HG03439 (cell line): ENCODE measurements around the gene RELB.

Source experiments
- ATAC-seq: cut with Tn5 transposase; IDR thresholded peaks from one replicate; pipeline ENCODE4 v1.9.1; 2021; ENCODE audit warnings: mild to moderate bottlenecking, moderate library complexity; ENCODE audit not compliant: unreplicated experiment

RELB gene

GRCh38 chr19:45078390-45079062, 77.3 kb downstream of the RELB start:
- ATAC-seq, result no peak

DNA sequence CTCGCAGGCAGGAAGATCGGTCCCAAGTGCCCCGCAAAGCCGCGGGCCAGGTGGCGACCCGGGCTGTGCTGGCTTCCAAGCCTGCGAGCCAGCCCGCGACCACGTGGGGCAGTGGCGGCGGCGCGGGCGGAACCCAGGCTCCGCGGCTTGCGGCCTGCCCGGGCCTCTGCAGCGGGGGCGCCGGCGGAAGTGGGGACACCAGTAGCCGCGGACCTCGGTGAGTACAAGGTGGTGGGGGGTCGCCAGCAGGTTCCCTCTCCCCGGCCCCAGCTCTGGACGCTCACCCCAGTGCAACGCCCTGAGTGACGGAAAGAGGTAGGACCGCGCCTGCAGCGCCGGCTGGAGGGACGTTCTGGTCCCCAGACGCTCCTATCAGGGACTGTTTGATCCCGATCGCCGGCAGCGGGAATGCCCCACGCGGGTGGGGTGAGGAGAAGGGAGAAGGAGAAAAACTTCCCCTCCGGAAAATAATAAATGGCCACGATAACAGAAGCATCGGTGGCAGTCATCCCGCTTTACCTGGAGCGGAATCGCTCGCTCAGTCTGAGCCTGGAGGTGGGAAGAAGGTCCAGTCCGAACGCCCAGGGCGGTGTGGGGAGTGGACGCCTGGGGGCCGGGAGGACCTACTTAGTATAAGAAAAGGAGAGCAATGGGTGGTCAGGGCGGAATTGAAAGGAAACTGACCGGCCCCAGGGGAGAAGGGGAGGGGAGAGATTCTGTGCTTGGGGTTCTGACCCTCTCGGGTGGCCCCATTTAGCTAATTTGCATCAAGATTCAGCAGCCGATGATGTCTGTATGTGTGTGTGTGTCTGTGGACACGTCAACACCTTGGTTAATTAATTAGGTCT, 78.0 kb downstream of the RELB start, which contains the start of gene GEMIN7:
Gene GEMIN7 (plus strand): TSS at position 198 of the 848 bp plus-strand sequence. CDS start 10,855 bp downstream, outside the sequence.
- peak; percentile 27 for ATAC-seq

DNA sequence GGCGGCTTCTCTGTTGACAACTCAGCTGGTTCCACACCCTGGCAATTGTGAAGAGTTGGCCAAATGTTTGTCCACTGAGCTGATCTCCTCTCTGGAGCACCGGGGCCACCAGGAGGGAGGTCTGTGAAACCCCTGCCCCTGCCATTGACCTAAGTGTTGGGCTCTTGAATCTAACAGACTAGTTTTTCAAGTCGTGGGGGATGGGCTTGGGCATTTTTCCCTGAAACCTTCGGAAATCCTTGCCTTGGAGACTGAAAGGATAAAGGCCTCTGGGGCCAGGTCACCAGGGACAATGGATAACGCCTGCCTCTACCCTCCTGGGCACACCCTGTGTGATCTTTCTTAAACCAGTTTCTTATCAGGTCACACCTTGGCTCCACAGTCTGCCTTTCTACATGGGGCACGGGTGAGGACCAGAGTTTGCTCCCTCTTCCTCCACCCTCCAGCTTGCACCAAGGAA, 78.7 kb downstream of the RELB start:
- no peak for ATAC-seq

GRCh38 chr19:45082170-45082569, 80.9 kb downstream of the RELB start:
- no peak for ATAC-seq

GRCh38 chr19:45086480-45086879, 85.2 kb downstream of the RELB start:
- no peak for ATAC-seq

GRCh38 chr19:45087531-45087930, 86.3 kb downstream of the RELB start:
- no peak for ATAC-seq
